Erythroblast (primary cell): ENCODE results near the gene AMMECR1.

Experiments
- GATA1 ChIP-seq: IDR thresholded peaks from 2 replicates; pipeline ENCODE4 v1.6.1; 2011; ENCODE audit warnings: low read depth, mild to moderate bottlenecking, control low read depth, low read length, moderate library complexity
- POLR2A ChIP-seq: IDR thresholded peaks from 2 replicates; pipeline ENCODE4 v1.6.1; 2011; ENCODE audit warnings: mild to moderate bottlenecking, low read length

- TF ChIP-seq POLR2A (no peak), GATA1 (no peak)
These were observed 35.0 kb downstream of the AMMECR1 start for GRCh38 chrX:110282922-110283321.
